HG02840 (cell line): ENCODE measurements around the gene CHN2.

Source experiments
- ATAC-seq: cut with Tn5 transposase; IDR thresholded peaks from one replicate; pipeline ENCODE4 v1.9.1; 2021; ENCODE audit warnings: mild to moderate bottlenecking, moderate library complexity, moderate number of reproducible peaks; ENCODE audit not compliant: unreplicated experiment, low FRiP score

CHN2 gene

GRCh38 chr7:29480934-29481651, 286.5 kb downstream of the CHN2 start:
- no peak for ATAC-seq

DNA sequence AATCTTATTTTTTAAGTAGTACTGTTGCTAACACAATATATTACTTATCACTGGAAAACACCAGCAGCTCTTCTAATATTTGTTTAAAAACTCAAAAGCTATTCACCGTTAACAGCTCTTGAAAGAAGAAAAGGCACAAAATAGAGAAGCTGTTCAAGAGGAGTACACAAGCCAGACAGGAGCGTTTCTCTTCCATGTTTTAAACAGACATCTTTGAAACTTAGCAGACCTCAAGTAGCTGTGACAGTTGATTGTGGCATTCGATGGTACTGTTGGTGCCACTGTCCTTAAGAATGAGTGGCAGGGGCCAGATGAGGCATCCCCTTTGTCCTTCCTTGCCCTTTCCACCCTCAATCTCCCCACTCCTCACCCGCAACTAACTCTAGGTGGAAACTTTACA, 287.5 kb downstream of the CHN2 start:
- no peak for ATAC-seq

DNA sequence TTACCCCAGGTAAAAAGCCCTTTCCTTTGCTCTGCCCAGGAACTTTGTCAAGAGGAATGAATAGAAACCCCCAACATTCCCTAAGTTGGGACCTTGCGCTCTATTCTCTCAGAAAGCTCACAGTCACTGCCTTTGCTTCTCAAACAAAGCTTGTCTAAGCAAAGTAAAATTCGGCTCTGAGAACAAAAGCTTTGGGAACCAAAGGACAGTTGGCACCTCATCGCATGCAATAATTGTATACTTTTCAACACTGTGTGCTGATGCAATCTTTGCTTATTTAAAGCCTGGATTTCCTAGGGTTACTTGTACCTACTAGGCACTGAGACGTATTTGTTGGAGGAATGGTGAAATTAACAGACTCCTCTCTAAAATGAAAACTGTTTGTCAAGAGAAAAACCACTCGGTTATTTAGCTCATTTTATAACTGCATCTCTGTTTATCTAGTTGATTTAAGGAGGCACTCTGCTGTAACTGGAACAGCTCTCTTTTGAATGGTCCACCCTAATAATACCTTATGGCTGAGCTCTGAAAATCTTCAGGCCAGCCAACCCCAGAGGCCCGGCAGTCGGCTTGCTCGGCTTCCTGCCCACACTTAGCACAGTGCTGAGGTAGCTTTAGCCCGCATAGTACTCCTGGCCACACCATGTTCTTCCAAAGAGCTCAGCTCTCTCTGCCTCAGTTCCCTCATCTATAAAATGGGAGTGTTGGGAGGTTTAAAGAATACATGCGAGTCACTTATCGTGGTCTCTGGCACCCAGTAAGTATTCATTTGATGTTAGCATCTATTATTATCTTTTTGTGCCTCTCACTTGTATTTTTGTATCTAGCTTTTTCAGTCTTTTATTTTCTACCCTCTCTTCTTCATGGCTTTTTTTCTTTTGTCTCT, 288.9 kb downstream of the CHN2 start:
- no peak for ATAC-seq

DNA sequence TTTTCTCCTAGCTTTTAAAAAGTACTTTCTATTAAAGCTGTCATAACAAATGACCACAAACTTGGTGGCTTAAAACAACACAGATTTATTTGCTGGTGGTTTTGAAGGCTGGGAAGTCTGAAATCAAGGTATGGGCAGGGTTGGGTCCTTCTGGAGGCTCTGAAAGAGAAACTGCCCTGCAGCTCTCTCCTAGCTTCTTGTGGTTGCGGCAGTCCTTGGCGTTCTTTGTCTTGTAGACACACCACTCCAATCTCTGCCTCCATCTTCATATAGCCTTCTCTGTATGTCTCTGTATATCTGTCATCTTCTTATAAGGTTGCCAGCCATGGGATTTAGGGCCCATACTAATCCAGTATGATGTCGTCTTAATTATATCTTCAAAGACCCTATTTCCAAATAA, 289.7 kb downstream of the CHN2 start:
- ATAC-seq, result no peak

- ATAC-seq, result no peak
Observed at GRCh38 chr7:29485339-29486190, 291.0 kb downstream of the CHN2 start.

DNA sequence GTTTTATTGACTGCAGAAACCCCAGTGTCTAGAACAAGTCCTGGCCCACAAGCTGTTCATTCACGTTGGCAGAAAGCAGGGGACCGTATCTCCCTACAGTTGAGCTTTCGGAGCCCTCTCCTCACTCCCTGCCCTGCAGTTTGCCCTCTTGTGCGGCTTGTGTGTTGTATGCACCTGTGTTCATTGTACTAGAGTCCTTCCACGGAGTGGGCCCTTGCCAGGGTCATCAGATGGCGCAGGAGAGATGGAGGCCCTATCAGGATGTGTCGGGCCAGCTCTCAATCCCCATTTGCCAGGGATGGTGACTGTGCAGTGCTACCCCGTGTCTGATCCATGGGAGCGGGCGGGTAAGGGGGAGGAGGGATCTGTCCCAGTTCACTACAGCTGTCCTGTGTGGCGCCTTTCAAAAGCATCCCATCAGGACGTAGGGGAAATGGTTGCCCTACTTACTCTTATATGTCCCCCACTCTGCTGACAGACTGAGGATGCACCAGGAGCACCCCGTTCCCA, 291.7 kb downstream of the CHN2 start:
- no peak for ATAC-seq

DNA sequence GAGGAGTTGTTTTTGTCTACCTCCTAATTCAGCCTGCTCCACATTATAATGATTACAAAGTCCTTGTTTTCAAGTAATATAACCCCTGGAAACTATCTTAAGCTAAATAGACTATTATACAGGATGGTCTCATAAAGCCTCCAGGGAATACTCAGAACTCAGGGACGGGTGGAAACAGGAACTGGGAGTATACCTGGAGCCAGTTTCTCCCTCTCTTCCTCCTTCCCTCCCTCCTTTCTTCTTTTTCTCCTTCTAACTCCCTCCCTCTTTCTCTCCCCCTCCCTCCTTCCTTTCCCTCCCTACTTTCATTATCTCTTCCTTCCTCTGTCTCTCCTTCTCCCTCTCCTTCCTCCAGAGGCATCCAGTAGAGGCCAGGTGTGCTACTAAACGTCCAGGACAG, 292.8 kb downstream of the CHN2 start:
- no peak for ATAC-seq

GRCh38 chr7:29488203-29488970, 293.8 kb downstream of the CHN2 start:
- ATAC-seq, result no peak

- no peak for ATAC-seq
Observed at GRCh38 chr7:29488977-29489376, 294.4 kb downstream of the CHN2 start.

DNA sequence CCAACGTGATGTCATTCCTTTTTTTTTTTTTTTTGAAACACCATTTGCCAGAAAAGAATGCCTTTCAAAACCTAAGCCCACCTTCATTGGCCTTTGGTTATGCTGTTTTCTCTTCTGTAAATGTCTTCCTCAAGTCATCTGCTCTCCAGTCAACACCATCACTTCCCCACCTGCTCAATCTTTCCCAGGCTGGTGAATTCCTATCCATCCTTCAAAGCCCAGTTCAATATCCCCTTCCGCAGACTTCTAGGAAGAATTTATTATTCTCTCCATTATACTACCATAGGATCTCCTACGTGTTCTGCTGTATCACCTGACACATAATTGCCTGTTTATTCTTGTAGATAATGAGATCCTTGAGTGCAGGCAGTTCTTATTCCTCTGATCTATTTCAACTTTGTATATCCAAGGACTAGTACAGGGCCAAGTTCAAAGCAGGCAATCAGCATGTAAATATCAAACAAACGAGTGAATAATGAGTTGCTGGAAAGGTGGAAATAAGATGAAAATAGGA, 295.6 kb downstream of the CHN2 start:
- ATAC-seq, result no peak

DNA sequence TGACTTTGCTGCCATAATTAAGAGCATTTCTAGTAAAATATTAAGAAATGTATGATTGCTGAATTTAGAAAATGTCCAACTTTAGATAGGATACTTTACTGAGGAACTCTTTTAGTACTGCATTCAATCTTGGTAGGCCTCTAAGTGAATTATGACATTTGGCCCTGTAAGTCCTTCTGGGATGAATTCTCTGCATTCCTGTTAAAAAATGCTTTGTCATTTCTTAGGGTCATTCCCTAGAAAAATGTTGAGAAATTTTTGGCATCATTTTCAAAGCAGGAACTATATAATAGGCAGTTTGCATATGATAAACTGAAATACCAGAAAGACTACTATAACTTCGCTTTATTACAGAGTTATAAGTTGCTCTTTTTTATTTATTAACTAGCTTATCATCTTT, 299.8 kb downstream of the CHN2 start:
- no peak for ATAC-seq

DNA sequence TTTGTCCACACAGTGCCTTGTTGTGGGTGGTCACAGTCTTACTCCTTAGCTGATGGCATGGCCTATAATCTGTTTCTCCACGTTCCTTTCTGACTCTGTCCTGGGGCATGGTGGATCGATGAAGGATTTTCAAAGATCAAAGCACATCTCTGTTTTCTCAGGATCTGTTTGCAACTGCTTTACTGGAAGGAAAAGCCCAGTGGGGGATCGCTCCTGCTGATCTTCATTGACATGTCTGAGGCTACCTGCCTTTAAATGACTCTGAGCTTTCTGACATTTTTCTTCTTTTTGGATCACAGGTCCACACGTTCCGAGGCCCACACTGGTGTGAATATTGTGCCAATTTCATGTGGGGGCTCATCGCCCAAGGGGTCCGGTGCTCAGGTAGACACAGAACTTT, 301.1 kb downstream of the CHN2 start:
- ATAC-seq, result no peak

DNA sequence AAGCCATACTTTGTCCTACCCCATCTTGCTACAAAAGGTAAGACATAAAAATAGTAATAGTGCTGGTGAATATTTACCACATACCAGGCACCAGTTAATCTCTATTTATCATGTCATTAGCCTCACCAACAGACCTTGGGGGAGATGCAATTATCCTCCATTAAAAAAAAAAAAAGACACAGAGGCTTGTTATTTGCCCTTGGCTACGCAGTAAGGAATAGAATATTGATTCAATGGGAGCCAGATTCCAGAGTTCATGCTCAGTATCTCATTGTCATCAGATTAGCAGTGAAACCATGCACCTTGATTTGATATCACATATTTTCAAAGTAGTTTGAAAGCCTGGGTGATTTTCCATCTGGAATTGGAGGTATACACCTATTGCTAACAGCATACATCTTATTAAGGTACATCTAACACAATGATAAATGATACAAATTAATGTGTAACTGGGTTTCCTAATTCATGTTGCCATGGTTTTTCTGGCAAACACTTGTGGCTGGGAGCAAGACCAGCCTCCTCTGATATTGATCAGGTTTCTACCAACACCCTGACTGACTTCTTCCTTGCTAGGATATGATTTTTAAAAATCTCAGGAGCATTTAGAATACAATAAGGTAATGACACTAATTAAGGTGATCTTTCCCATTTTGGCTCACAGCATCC, 301.9 kb downstream of the CHN2 start:
- no peak for ATAC-seq

DNA sequence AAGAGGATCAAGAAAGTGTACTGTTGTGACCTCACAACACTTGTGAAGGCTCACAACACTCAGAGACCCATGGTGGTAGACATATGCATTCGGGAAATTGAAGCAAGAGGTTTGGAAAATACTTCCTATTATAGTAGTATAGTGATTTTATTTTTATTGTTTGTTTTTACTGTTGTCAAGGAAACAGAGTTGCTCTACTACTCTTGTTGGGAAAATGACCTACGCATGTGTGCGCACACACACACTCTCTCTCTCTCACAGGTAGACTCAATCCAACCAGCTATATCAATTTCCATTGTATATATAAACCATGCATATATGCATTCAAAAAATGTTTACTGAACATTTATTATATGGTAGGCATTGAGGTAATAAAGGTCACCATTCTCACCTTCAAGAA, 305.4 kb downstream of the CHN2 start:
- no peak for ATAC-seq

GRCh38 chr7:29500719-29501118, 306.1 kb downstream of the CHN2 start:
- ATAC-seq, result no peak

GRCh38 chr7:29502133-29502532, 307.6 kb downstream of the CHN2 start:
- ATAC-seq, result no peak

DNA sequence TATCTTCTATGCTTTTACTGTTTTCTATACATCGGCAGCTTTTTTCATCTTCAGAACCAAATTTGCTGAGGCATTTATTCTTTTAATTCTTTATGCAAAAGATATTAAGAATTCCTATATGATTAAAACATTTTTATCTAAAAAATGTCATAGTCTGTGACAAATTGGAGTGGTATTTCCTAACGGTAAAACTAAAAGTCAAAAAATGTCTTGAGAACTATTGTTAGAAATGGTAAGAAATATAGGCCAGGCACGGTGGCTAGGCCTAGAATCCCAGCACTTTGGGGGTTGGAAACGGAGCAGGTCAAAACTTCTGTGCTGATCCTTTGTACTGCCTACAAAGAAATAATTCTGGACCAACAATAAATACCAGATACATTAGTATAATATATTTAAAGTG, 311.4 kb downstream of the CHN2 start:
- ATAC-seq, result no peak

GRCh38 chr7:29508608-29509007, 314.0 kb downstream of the CHN2 start:
- ATAC-seq, result no peak

GRCh38 chr7:29510028-29510427, 315.5 kb downstream of the CHN2 start:
- no peak for ATAC-seq
